Neural cell (in vitro differentiated cells): ENCODE results near the gene SPRR3. TPM values are rescaled to one million over a fixed set of nuclear protein-coding genes. Genes with fewer than 3 reads are reported as not detected.

Source experiments
- H2AFZ ChIP-seq: fragments of 200-600, 300-800 bp; sonication (generic), shearing (Covaris generic); 2 replicates; pipeline ENCODE4 v1.6.0; 2014; ENCODE audit warnings: low read depth, mild to moderate bottlenecking, antibody characterized with exemption, low read length, moderate library complexity
- H3F3A ChIP-seq: fragments of 200-600 bp; shearing (Covaris generic); 2 replicates; pipeline ENCODE4 v1.6.1; 2016; ENCODE audit warnings: mild to moderate bottlenecking, moderate library complexity, mixed read lengths, antibody characterized with exemption, low read length; ENCODE audit not compliant: insufficient read depth, poor library complexity, severe bottlenecking
- H3K27ac ChIP-seq: fragments of 200-600, 300-800 bp; sonication (generic), shearing (Covaris generic); 2 replicates; pipeline ENCODE4 v1.5.1; 2014; ENCODE audit warnings: mild to moderate bottlenecking, low read length, moderate library complexity
- H3K27me3 ChIP-seq: fragments of 300-800, 200-600 bp; sonication (generic), shearing (Covaris generic); 2 replicates; pipeline ENCODE4 v1.6.0; 2014; ENCODE audit warnings: mild to moderate bottlenecking, low read depth, low read length, moderate library complexity; ENCODE audit not compliant: insufficient read depth
- H3K36me3 ChIP-seq: fragments of 300-800, 200-600 bp; sonication (generic), shearing (Covaris generic); 2 replicates; pipeline ENCODE4 v1.5.1; 2014; ENCODE audit warnings: mild to moderate bottlenecking, antibody characterized with exemption, low read length, moderate library complexity; ENCODE audit not compliant: insufficient read depth
- H3K4me2 ChIP-seq: fragments of 300-800, 200-600 bp; sonication (generic), shearing (Covaris generic); 2 replicates; pipeline ENCODE4 v1.6.0; 2014; ENCODE audit warnings: mild to moderate bottlenecking, low read length
- H3K4me3 ChIP-seq: fragments of 300-800, 200-600 bp; sonication (generic), shearing (Covaris generic); 2 replicates; pipeline ENCODE4 v1.5.1; 2014; ENCODE audit warnings: mild to moderate bottlenecking, low read length, moderate library complexity
- H3K79me2 ChIP-seq: fragments of 200-600 bp; shearing (Covaris generic); replicated peaks from 2 replicates; pipeline ENCODE4 v1.6.0; 2014; ENCODE audit warnings: mild to moderate bottlenecking, low read length, moderate library complexity; ENCODE audit not compliant: insufficient read depth
- H3K9ac ChIP-seq: fragments of 300-800, 200-600 bp; sonication (generic), shearing (Covaris generic); 2 replicates; pipeline ENCODE4 v1.6.1; 2016; ENCODE audit warnings: mild to moderate bottlenecking, low read length, mixed read lengths
- H3K9me2 ChIP-seq: fragments of 200-600 bp; shearing (Covaris generic); 2 replicates; pipeline ENCODE4 v1.6.1; 2016; ENCODE audit warnings: mild to moderate bottlenecking, low read length, mixed read lengths; ENCODE audit not compliant: insufficient read depth
- H3K9me3 ChIP-seq: fragments of 200-600, 300-800 bp; sonication (generic), shearing (Covaris generic); 2 replicates; pipeline ENCODE4 v1.6.1; 2016; ENCODE audit warnings: mild to moderate bottlenecking, mixed run types, low read length, moderate library complexity, mixed read lengths
- H4K20me1 ChIP-seq: fragments of 200-600 bp; shearing (Covaris generic); 2 replicates; pipeline ENCODE4 v1.6.1; 2016; ENCODE audit warnings: mild to moderate bottlenecking, mixed run types; ENCODE audit not compliant: insufficient read depth
- EP300 ChIP-seq: fragments of 450-650 bp; conservative IDR thresholded peaks from 2 replicates; pipeline ENCODE4 v1.6.1; 2014; ENCODE audit warnings: antibody characterized with exemption, mild to moderate bottlenecking, moderate library complexity; ENCODE audit not compliant: poor library complexity, severe bottlenecking
- EZH2 ChIP-seq: fragments of 200-600, 300-800 bp; shearing (Covaris generic), sonication (generic); IDR thresholded peaks from 2 replicates; pipeline ENCODE4 v1.6.1; 2014; ENCODE audit warnings: antibody characterized with exemption, low read length, borderline replicate concordance, mild to moderate bottlenecking; ENCODE audit not compliant: insufficient read depth, poor library complexity, severe bottlenecking
- MXI1 ChIP-seq: fragments of 450-650 bp; conservative IDR thresholded peaks from 2 replicates; pipeline ENCODE4 v1.6.1; 2014; ENCODE audit warnings: antibody characterized with exemption, mild to moderate bottlenecking; ENCODE audit not compliant: poor library complexity, severe bottlenecking
- POLR2AphosphoS5 ChIP-seq: IDR thresholded peaks from 2 replicates; pipeline ENCODE4 v1.6.1; 2012
- RAD21 ChIP-seq: fragments of 450-650 bp; conservative IDR thresholded peaks from 2 replicates; pipeline ENCODE4 v1.6.1; 2014; ENCODE audit warnings: antibody characterized with exemption, mild to moderate bottlenecking, moderate library complexity
- SMC3 ChIP-seq: fragments of 450-650 bp; conservative IDR thresholded peaks from 2 replicates; pipeline ENCODE4 v1.6.1; 2014; ENCODE audit warnings: antibody characterized with exemption, mild to moderate bottlenecking, moderate library complexity; ENCODE audit not compliant: poor library complexity
- TAF1 ChIP-seq: IDR thresholded peaks from 2 replicates; pipeline ENCODE4 v1.6.1; 2012; ENCODE audit warnings: low read depth
- polyA plus RNA-seq: library from polyadenylated mRNA; depleted of rRNA; stranded (reverse); fragments of >200 nt; gene quantifications from 2 replicates; pipeline ENCODE4 v1.2.3, GENCODE V29; 2014
- TF ChIP-seq, protein P1 (sequence below): fragments of 450-650 bp; IDR thresholded peaks from 2 replicates; pipeline ENCODE4 v1.5.1; 2014; ENCODE audit warnings: antibody characterized with exemption, mild to moderate bottlenecking, moderate library complexity; ENCODE audit not compliant: poor library complexity, severe bottlenecking
- TF ChIP-seq, protein P2 (sequence below): IDR thresholded peaks from 2 replicates; pipeline ENCODE4 v1.6.1; 2012; ENCODE audit warnings: borderline replicate concordance

The SPRR3 gene
- polyA plus RNA-seq, 1 donor from 2014 or later: not detected

DNA sequence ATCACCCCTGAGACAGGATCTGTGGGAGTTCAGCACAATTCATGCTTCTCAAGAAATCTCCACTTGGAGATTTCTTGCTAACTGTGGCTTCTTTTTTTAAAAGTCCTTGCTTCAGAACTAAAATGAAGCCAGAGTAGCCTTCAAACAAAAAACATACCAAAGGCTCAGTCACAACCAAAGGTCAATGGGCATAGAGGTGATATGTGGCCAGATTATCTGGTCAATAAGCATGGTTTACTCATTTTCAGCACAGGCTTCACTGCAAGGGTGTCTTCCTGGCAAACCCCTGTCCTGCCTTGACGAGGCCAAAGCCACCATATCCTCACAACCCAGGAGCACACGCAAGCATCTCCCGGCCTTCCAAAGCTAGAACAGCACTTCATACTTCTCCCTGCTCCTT, 42.3 kb upstream of the SPRR3 start:
- Histone ChIP-seq H3K4me2 (no peak overlapping the region), H3K9me2 (no peaks in the 10 kb centered on the region), H4K20me1 (no peaks in the 10 kb centered on the region)

DNA sequence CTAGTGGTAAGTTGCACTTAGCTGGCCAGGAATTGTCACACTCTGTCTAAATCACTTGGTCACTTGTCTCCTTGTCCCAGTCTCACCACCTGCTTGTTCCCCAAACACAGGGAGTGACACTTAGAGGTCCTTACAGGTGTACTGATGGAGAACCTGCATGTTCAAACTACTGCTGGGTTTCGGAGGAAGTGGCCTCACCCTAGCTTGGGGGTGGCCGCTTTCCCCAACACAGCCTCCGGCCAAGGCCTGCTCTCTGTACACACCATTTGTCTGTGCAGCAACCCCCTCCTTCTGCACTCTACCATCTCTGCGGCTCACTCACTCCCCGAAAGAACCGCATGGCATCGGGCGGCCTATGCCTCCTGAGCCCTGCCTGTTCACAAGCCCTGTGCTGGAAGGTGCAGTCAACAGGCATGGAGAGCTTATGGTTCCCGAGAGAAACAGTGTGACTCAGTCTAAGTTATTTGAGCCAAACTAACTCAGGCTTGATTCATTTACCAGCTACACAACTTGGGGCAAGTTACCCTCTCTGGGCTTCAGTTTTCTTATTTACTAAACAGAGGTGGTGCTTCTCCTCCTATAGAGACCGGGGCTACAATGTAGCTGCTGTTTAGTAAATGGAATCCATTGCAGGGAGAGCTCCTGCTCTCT, 41.6 kb upstream of the SPRR3 start:
- Histone ChIP-seq H3K36me3 (no peaks in the 10 kb centered on the region), H2AFZ (no peak overlapping the region), H3K27me3 (no peaks in the 10 kb centered on the region), H3K79me2 (no peaks in the 10 kb centered on the region), H3F3A (no peaks in the 10 kb centered on the region), H3K9me3 (no peaks in the 10 kb centered on the region), H3K4me3 (no peak overlapping the region), H3K27ac (no peak overlapping the region), H3K4me2 (no peak overlapping the region), H3K9ac (no peak overlapping the region), H4K20me1 (no peaks in the 10 kb centered on the region), H3K9me2 (no peaks in the 10 kb centered on the region)
- TF ChIP-seq SMC3 (no peak), EZH2 (no peak), RAD21 (no peak), EP300 (no peak), POLR2AphosphoS5 (no peak), MXI1 (no peak)
- TF ChIP-seq, protein P1, sequence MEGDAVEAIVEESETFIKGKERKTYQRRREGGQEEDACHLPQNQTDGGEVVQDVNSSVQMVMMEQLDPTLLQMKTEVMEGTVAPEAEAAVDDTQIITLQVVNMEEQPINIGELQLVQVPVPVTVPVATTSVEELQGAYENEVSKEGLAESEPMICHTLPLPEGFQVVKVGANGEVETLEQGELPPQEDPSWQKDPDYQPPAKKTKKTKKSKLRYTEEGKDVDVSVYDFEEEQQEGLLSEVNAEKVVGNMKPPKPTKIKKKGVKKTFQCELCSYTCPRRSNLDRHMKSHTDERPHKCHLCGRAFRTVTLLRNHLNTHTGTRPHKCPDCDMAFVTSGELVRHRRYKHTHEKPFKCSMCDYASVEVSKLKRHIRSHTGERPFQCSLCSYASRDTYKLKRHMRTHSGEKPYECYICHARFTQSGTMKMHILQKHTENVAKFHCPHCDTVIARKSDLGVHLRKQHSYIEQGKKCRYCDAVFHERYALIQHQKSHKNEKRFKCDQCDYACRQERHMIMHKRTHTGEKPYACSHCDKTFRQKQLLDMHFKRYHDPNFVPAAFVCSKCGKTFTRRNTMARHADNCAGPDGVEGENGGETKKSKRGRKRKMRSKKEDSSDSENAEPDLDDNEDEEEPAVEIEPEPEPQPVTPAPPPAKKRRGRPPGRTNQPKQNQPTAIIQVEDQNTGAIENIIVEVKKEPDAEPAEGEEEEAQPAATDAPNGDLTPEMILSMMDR: no peak

More for the DNA sequence above, 42.3 kb upstream of the SPRR3 start:
- no peak overlapping the region for H2AFZ ChIP-seq
- no peak for TF ChIP-seq RAD21
- TF ChIP-seq MXI1: no peak
- TF ChIP-seq TAF1: no peak
- TF ChIP-seq, protein P1: no peak
- no peak for TF ChIP-seq EZH2
- TF ChIP-seq, protein P2, sequence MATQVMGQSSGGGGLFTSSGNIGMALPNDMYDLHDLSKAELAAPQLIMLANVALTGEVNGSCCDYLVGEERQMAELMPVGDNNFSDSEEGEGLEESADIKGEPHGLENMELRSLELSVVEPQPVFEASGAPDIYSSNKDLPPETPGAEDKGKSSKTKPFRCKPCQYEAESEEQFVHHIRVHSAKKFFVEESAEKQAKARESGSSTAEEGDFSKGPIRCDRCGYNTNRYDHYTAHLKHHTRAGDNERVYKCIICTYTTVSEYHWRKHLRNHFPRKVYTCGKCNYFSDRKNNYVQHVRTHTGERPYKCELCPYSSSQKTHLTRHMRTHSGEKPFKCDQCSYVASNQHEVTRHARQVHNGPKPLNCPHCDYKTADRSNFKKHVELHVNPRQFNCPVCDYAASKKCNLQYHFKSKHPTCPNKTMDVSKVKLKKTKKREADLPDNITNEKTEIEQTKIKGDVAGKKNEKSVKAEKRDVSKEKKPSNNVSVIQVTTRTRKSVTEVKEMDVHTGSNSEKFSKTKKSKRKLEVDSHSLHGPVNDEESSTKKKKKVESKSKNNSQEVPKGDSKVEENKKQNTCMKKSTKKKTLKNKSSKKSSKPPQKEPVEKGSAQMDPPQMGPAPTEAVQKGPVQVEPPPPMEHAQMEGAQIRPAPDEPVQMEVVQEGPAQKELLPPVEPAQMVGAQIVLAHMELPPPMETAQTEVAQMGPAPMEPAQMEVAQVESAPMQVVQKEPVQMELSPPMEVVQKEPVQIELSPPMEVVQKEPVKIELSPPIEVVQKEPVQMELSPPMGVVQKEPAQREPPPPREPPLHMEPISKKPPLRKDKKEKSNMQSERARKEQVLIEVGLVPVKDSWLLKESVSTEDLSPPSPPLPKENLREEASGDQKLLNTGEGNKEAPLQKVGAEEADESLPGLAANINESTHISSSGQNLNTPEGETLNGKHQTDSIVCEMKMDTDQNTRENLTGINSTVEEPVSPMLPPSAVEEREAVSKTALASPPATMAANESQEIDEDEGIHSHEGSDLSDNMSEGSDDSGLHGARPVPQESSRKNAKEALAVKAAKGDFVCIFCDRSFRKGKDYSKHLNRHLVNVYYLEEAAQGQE: no peak
- TF ChIP-seq SMC3: no peak
- TF ChIP-seq EP300: no peak
- TF ChIP-seq POLR2AphosphoS5: no peak
- H3K27me3 ChIP-seq: no peaks in the 10 kb centered on the region
- H3K9me3 ChIP-seq: no peaks in the 10 kb centered on the region
- H3K36me3 ChIP-seq: no peaks in the 10 kb centered on the region
- no peak overlapping the region for H3K27ac ChIP-seq
- H3K79me2 ChIP-seq: no peaks in the 10 kb centered on the region
- no peak overlapping the region for H3K4me3 ChIP-seq
- no peaks in the 10 kb centered on the region for H3F3A ChIP-seq
- no peak overlapping the region for H3K9ac ChIP-seq
